ENCODE results near the gene NCAM1. TPM values are rescaled to one million over a fixed set of nuclear protein-coding genes. Genes with fewer than 3 reads are reported as not detected.

The NCAM1 gene
- total and polyA plus RNA-seq, 9 of the 15 experiments (the other 6 are each of a cell fraction or from before 2014, with no cell fraction given): 0.09 to 0.23 TPM; not detected in 7

GRCh38 chr11:113182288-113182687 lies 221.1 kb downstream of the NCAM1 start:
- no peak overlapping the region for H2AFZ ChIP-seq (ENCODE audit: low read depth, low read length)
- WGBS (ENCODE audit: insufficient coverage, low coverage, missing lambda C conversion rate): 0% methylated on average over 6 of the region's 6 CpGs
- H3K36me3 ChIP-seq (ENCODE audit: control insufficient read depth, insufficient read depth, low read length): no peaks in the 10 kb centered on the region
- H4K20me1 ChIP-seq (replicated peaks; ENCODE audit: control insufficient read depth, insufficient read depth, low read length): no peaks in the 10 kb centered on the region
- no peak overlapping the region for H3K27ac ChIP-seq (ENCODE audit: extremely low read depth, low read depth, low read length)
- no peak for DNase-seq (ENCODE audit: extremely low read depth in 1 of 4, low spot score in 3 of 4)
- peaks cover 7 to 42% of the 10 kb centered on the region in 2 experiments; a peak in 4 of 5 replicates for H3K27me3 ChIP-seq (ENCODE audit: control insufficient read depth in 2 of 2, insufficient read depth in 2 of 2, low read length in 2 of 2)
- no peaks in the 10 kb centered on the region for H3K4me1 ChIP-seq (replicated peaks in 1 of 2; ENCODE audit: control insufficient read depth in 2 of 2, insufficient read depth in 2 of 2, low read length in 2 of 2)
- CTCF ChIA-PET (ENCODE audit: low intra/inter-chr PET ratio): no interaction called here
- H3K4me2 ChIP-seq (ENCODE audit: insufficient read depth, low read length): no peak overlapping the region
- no TSS peak for BruUV-seq (replicated peaks)
- TF ChIP-seq SNIP1 (IDR thresholded peaks at IDR 0.05; ENCODE audit: low read depth): no peak
- no peak for TF ChIP-seq POLR2A (conservative IDR thresholded peaks at IDR 0.05)
- no peak for TF ChIP-seq PHF21A (IDR thresholded peaks at IDR 0.05; ENCODE audit: borderline replicate concordance, low read depth)
- TF ChIP-seq NCOA2 (IDR thresholded peaks at IDR 0.05; ENCODE audit: partially characterized antibody in 2 of 2): no peak
- TF ChIP-seq POU5F1 (IDR thresholded peaks at IDR 0.05; ENCODE audit: borderline replicate concordance, low read depth, low read length, partially characterized antibody): no peak
- TF ChIP-seq, protein P1, sequence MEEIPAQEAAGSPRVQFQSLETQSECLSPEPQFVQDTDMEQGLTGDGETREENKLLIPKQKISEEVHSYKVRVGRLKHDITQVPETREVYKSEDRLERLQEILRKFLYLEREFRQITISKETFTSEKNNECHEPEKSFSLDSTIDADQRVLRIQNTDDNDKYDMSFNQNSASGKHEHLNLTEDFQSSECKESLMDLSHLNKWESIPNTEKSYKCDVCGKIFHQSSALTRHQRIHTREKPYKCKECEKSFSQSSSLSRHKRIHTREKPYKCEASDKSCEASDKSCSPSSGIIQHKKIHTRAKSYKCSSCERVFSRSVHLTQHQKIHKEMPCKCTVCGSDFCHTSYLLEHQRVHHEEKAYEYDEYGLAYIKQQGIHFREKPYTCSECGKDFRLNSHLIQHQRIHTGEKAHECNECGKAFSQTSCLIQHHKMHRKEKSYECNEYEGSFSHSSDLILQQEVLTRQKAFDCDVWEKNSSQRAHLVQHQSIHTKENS (CRISPR knock-in tag; IDR thresholded peaks at IDR 0.05): no peak
- no peak for TF ChIP-seq RCOR1 (IDR thresholded peaks at IDR 0.05; ENCODE audit: borderline replicate concordance in 1 of 2, low read depth in 2 of 2, low read length in 2 of 2)
- TF ChIP-seq KLF1 (tag; IDR thresholded peaks at IDR 0.05): no peak
- no peak for TF ChIP-seq ZNF143 (CRISPR knock-in tag; IDR thresholded peaks at IDR 0.05)
- TF ChIP-seq GATAD2B (IDR thresholded peaks at IDR 0.05; ENCODE audit: borderline replicate concordance): no peak
- intact Hi-C loops (cut with micrococcal nuclease) (no loop called here), in situ Hi-C loops (cut with MboI) (no loop called here)
- no peaks in the 10 kb centered on the region for H3K9me3 ChIP-seq (replicated peaks; ENCODE audit: control insufficient read depth, insufficient read depth, low read depth, low read length)
- H3K79me2 ChIP-seq (ENCODE audit: control insufficient read depth, insufficient read depth, low read length): no peaks in the 10 kb centered on the region
- H3K4me3 ChIP-seq: no peak overlapping the region
- POLR2A ChIA-PET: interaction anchor here (0.6 kb wide), 1 partner anchor 36 kb away, joined by 3 read pairs; no protein-coding TSS in a partner anchor
- no peaks in the 10 kb centered on the region for H3K9me1 ChIP-seq (ENCODE audit: control insufficient read depth, insufficient read depth, low read length)
- no peak for FAIRE-seq
- ATAC-seq: no peak
- no peak overlapping the region for H3K9ac ChIP-seq (ENCODE audit: insufficient read depth in 1 of 2, low read depth in 2 of 2, low read length in 2 of 2)

Data from K562 (cell line).